Peyer's patch (tissue), 4 donors: Measurements from ENCODE around the gene HABP2.

Source experiments
- POLR2A ChIP-seq, 2 donors: fragments of 450-650 bp; IDR thresholded peaks; one replicate each; pipeline ENCODE4 v1.5.1; 2017; ENCODE audit warnings: antibody characterized with exemption in 2 of 2, mild to moderate bottlenecking in 2 of 2, moderate library complexity in 2 of 2
- TF ChIP-seq, protein P1 (sequence below), 6 experiments: fragments of 450-650 bp in 4 of 6; fragments of 200-600 bp in 2 of 6; sonication (generic) in 1 of 6; IDR thresholded peaks; one replicate each; pipeline ENCODE4 v1.5.1; 2017 to 2019; ENCODE audit warnings: antibody characterized with exemption in 6 of 6, mild to moderate bottlenecking in 3 of 6, moderate library complexity in 1 of 6

DNA sequence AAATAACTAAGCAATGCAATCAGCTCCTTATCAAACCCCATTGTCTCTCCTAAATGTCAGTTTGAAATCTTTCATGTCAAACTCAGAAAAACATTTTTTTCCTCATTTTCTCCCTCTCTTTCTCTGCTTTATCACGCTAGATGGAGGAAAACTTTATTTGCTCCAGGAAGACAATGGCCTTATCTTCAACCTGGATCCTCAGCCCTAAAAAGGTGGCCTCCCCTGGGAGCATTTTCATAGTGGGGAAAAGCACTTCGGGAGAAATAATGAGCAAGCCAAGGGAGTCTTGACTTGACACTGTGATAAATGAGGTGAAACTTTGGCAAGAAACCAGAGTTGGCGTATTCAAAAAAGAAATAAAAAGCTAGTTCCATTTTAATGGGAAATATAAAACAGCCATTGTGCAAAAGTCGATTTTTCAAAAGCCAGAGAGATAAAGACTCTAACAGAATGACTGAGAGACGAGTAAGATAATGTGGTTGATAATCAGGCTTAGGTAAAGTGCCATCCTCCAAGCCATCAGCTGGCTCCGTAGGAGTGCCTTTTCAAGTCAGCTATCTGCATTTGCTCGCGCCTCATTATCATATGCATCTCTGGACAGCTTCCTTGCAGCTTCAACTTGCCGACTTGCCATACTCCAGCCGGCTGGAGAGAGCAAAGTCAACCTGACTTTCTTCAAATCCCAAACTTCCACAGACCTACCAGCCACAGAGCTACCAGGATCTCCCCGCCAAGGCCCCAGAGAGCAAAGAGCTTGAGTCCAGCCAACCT is 19.9 kb downstream of the HABP2 start:
- TF ChIP-seq, protein P1, sequence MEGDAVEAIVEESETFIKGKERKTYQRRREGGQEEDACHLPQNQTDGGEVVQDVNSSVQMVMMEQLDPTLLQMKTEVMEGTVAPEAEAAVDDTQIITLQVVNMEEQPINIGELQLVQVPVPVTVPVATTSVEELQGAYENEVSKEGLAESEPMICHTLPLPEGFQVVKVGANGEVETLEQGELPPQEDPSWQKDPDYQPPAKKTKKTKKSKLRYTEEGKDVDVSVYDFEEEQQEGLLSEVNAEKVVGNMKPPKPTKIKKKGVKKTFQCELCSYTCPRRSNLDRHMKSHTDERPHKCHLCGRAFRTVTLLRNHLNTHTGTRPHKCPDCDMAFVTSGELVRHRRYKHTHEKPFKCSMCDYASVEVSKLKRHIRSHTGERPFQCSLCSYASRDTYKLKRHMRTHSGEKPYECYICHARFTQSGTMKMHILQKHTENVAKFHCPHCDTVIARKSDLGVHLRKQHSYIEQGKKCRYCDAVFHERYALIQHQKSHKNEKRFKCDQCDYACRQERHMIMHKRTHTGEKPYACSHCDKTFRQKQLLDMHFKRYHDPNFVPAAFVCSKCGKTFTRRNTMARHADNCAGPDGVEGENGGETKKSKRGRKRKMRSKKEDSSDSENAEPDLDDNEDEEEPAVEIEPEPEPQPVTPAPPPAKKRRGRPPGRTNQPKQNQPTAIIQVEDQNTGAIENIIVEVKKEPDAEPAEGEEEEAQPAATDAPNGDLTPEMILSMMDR (IDR thresholded peaks at IDR 0.05), result no peak
- TF ChIP-seq POLR2A (IDR thresholded peaks at IDR 0.05), result no peak
